Gastroesophageal sphincter (tissue), 4 donors: ENCODE results near the gene NGEF. TPM values are rescaled to one million over a fixed set of nuclear protein-coding genes. Genes with fewer than 3 reads are reported as not detected.

ENCODE experiments used
- ATAC-seq: fragments of 150-250 bp; one replicate; pipeline ENCODE4 v1.9.1; 2016; ENCODE audit warnings: mild to moderate bottlenecking, moderate library complexity
- H3K27ac ChIP-seq, 4 donors: fragments of 200-600 bp; sonication (generic) in 3 of 4; 1 replicate in 3 of 4; 2 replicates in 1 of 4; pipeline ENCODE4 v1.5.1; 2016 to 2019
- H3K27me3 ChIP-seq: fragments of 200-600 bp; sonication (generic); one replicate; pipeline ENCODE4 v1.5.1; 2019
- H3K36me3 ChIP-seq, 2 donors: fragments of 200-600 bp; sonication (generic); one replicate each; pipeline ENCODE4 v1.5.1; 2019; ENCODE audit warnings: control low read depth in 1 of 2
- H3K4me1 ChIP-seq, 3 donors: fragments of 200-600 bp; sonication (generic); 1 replicate in 2 of 3; 2 replicates in 1 of 3; pipeline ENCODE4 v1.5.1; 2016 to 2019; ENCODE audit warnings: control low read depth in 2 of 3
- H3K4me3 ChIP-seq, 2 donors: fragments of 200-600 bp; sonication (generic); one replicate each; pipeline ENCODE4 v1.5.1; 2019; ENCODE audit warnings: mild to moderate bottlenecking in 1 of 2, moderate library complexity in 1 of 2
- H3K9me3 ChIP-seq, 3 donors: fragments of 200-600 bp; sonication (generic); one replicate each; pipeline ENCODE4 v1.5.1; 2017 to 2019; ENCODE audit warnings: control low read depth in 2 of 3
- EP300 ChIP-seq: sonication (generic); formaldehyde crosslinking; IDR thresholded peaks from one replicate; pipeline ENCODE4 v1.6.1; 2017; ENCODE audit warnings: antibody characterized with exemption, mild to moderate bottlenecking
- POLR2A ChIP-seq, 2 donors: fragments of 450-650 bp; IDR thresholded peaks; one replicate each; pipeline ENCODE4 v1.6.1; 2017; ENCODE audit warnings: antibody characterized with exemption in 2 of 2, mild to moderate bottlenecking in 2 of 2, moderate library complexity in 1 of 2
- POLR2AphosphoS5 ChIP-seq: sonication (generic); formaldehyde crosslinking; IDR thresholded peaks from one replicate; pipeline ENCODE4 v1.6.1; 2017; ENCODE audit warnings: antibody characterized with exemption
- WGBS, 2 donors: methylation state at CpG; one replicate each; pipeline ENCODE4 v1.1.5; 2018; ENCODE audit warnings: low coverage in 1 of 2; 5-methylcytosine and 5-hydroxymethylcytosine counted together
- total RNA-seq, 4 donors: library from RNA; depleted of rRNA; stranded (reverse); fragments of >200 nt; gene quantifications; one replicate each; pipeline ENCODE4 v1.1.0, GENCODE V29; 2016
- TF ChIP-seq, protein P1 (sequence below), 4 experiments: fragments of 200-600 bp in 2 of 4; fragments of 450-650 bp in 2 of 4; sonication (generic) in 1 of 4; IDR thresholded peaks; one replicate each; pipeline ENCODE4 v1.5.1; 2017 to 2019; ENCODE audit warnings: antibody characterized with exemption in 4 of 4, mild to moderate bottlenecking in 2 of 4, moderate library complexity in 2 of 4

The NGEF gene
- total RNA-seq, 4 donors from 2014 or later, result 0.40 to 0.49 (median 0.46) TPM; not detected in 1

- Histone ChIP-seq H3K36me3 (no peaks in the 10 kb centered on the region), H3K27ac (no peak overlapping the region), H3K4me1 (no peaks in the 10 kb centered on the region), H3K4me3 (no peak overlapping the region), H3K27me3 (peaks cover 53% of the 10 kb centered on the region), H3K9me3 (no peaks in the 10 kb centered on the region)
- TF ChIP-seq POLR2AphosphoS5 (no peak), EP300 (no peak), POLR2A (IDR thresholded peaks at IDR 0.05) (no peak)
- TF ChIP-seq, protein P1, sequence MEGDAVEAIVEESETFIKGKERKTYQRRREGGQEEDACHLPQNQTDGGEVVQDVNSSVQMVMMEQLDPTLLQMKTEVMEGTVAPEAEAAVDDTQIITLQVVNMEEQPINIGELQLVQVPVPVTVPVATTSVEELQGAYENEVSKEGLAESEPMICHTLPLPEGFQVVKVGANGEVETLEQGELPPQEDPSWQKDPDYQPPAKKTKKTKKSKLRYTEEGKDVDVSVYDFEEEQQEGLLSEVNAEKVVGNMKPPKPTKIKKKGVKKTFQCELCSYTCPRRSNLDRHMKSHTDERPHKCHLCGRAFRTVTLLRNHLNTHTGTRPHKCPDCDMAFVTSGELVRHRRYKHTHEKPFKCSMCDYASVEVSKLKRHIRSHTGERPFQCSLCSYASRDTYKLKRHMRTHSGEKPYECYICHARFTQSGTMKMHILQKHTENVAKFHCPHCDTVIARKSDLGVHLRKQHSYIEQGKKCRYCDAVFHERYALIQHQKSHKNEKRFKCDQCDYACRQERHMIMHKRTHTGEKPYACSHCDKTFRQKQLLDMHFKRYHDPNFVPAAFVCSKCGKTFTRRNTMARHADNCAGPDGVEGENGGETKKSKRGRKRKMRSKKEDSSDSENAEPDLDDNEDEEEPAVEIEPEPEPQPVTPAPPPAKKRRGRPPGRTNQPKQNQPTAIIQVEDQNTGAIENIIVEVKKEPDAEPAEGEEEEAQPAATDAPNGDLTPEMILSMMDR (IDR thresholded peaks at IDR 0.05), result no peak
- 25 to 63% methylated on average over 2 to 5 of the region's 7 CpGs for WGBS, 2 donors
- ATAC-seq, result no peak
Observed at GRCh38 chr2:232979871-232980461, 33.1 kb downstream of the NGEF start.

DNA sequence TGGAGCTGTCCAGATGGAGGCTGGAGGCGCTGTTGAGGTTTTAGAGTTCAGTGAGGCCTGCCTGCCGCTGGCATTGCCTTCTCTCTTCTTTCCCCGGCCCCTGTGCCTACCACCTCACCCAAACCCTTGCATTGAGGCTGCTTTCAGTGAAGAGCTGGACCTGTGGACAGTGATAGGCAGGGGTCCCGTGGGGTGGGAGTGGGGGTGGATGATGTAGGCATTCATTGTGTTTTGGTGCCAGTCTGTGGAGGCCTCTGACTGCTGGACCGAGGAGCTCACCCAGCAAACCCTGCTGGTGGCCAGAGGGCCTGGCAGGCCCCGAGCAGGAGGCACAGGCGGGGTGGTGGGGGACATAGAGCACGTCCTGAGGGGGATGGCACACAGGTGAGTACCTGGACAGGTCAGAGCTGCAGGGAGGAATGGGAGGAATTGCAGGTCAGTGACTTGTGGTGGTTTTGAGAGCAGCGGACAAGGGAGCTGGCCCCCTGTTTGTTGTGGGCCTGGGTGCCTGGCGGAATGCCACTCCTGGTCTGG, 35.6 kb downstream of the NGEF start:
- 67 to 100% methylated on average over 1 to 2 of the region's 10 CpGs for WGBS, 2 donors
- TF ChIP-seq, protein P1 (IDR thresholded peaks at IDR 0.05), result no peak
- TF ChIP-seq EP300 (no peak), POLR2A (IDR thresholded peaks at IDR 0.05) (no peak), POLR2AphosphoS5 (no peak)
- Histone ChIP-seq H3K27me3 (peaks cover 29% of the 10 kb centered on the region), H3K4me1 (no peaks in the 10 kb centered on the region), H3K27ac (no peak overlapping the region), H3K9me3 (peaks cover 0 to 6% (median 0%) of the 10 kb centered on the region in 3 donors), H3K36me3 (no peaks in the 10 kb centered on the region), H3K4me3 (no peak overlapping the region)
- ATAC-seq, result no peak

DNA sequence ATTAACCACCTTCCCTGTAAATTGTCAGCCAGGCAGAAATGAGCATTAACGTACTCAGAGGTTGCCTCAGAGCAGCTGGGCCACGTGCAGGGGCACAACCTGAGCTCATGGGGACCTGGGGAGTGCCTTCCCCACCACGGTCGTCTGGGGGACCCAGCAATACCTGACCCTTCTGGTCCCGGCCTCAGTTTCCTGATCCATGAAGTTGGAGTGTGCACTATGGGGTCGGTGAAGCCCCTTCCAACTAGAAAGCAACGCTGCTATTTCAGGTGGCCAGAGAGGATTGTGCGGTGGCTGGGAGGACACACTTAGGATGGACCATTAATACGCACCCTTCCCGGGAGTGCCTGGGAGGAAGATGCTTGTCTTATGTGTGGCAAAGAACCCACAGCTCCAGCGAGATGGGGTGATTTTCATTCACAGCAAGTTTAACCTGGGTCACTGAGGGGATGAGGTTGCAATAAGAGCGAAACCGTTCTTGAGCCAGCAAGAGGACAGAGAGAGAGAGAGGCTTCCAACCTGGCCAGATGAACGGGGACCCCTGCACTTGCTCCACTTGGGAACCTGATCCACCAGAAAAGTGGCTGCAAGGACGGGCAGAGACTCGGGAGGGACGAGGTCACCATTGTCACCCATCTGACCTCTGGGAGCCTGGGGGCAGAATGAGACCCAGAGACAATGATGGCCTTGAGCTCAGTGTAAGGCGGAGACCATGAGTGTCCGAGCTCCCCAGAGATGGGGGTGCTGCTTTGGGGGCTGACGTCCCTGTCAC, 36.2 kb downstream of the NGEF start:
- WGBS, 2 donors, result 56 to 67% methylated on average over 3 to 5 of the region's 20 CpGs
- no peaks in the 10 kb centered on the region for H3K4me1 ChIP-seq
- H3K27me3 ChIP-seq, result peaks cover 23% of the 10 kb centered on the region
- peaks cover 0 to 6% (median 0%) of the 10 kb centered on the region in 3 donors for H3K9me3 ChIP-seq
- TF ChIP-seq, protein P1 (IDR thresholded peaks at IDR 0.05), result no peak
- TF ChIP-seq POLR2A (IDR thresholded peaks at IDR 0.05) (no peak), EP300 (no peak), POLR2AphosphoS5 (no peak)
- no peak for ATAC-seq
- no peak overlapping the region for H3K27ac ChIP-seq
- H3K36me3 ChIP-seq, result no peaks in the 10 kb centered on the region
- no peak overlapping the region for H3K4me3 ChIP-seq

DNA sequence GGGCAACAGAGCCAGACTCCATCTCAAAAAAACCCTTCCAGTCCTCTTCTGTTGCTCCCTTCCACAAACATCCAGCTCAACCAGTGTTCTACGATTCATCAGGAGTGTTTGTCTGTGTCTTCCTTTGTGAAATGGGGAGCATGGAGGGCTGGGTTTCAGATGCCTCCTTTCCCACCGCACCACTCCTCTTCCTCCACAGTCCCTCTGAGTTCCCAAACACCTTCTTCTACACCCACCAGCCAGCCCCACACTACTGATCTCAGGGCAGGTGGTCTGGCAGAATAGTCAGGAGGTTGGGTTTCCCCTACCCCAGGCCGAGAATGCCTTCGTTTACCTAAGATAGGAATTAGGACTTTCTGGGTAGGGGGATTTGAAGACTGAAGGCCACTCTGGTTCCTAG, 36.9 kb downstream of the NGEF start:
- peaks cover 0 to 6% (median 0%) of the 10 kb centered on the region in 3 donors for H3K9me3 ChIP-seq
- no peak for ATAC-seq
- no peak overlapping the region for H3K4me3 ChIP-seq
- H3K36me3 ChIP-seq, result no peaks in the 10 kb centered on the region
- H3K27me3 ChIP-seq, result peaks cover 18% of the 10 kb centered on the region
- no peak overlapping the region for H3K27ac ChIP-seq
- no peaks in the 10 kb centered on the region for H3K4me1 ChIP-seq
- no peak for TF ChIP-seq EP300
- no peak for TF ChIP-seq POLR2AphosphoS5
- no peak for TF ChIP-seq POLR2A (IDR thresholded peaks at IDR 0.05)
- TF ChIP-seq, protein P1 (IDR thresholded peaks at IDR 0.05), result no peak
- 82 to 83% methylated on average over 1 to 4 of the region's 4 CpGs for WGBS, 2 donors
